MM.1S (cell line): ENCODE measurements around the gene PTPRD.

Experiments used
- EZH2 ChIP-seq: fragments of 300-600 bp; sonication (generic); optimal IDR thresholded peaks from 2 replicates; pipeline ENCODE3; 2017; ENCODE audit warnings: low read depth, mild to moderate bottlenecking, antibody characterized with exemption, low read length, mixed read lengths
- TF ChIP-seq, protein P1 (sequence below): fragments of 300-600 bp; sonication (generic); IDR thresholded peaks from 2 replicates; pipeline ENCODE4 v1.5.1; 2016; ENCODE audit warnings: antibody characterized with exemption, low read length, mixed read lengths

- no peak for TF ChIP-seq EZH2
- TF ChIP-seq, protein P1, sequence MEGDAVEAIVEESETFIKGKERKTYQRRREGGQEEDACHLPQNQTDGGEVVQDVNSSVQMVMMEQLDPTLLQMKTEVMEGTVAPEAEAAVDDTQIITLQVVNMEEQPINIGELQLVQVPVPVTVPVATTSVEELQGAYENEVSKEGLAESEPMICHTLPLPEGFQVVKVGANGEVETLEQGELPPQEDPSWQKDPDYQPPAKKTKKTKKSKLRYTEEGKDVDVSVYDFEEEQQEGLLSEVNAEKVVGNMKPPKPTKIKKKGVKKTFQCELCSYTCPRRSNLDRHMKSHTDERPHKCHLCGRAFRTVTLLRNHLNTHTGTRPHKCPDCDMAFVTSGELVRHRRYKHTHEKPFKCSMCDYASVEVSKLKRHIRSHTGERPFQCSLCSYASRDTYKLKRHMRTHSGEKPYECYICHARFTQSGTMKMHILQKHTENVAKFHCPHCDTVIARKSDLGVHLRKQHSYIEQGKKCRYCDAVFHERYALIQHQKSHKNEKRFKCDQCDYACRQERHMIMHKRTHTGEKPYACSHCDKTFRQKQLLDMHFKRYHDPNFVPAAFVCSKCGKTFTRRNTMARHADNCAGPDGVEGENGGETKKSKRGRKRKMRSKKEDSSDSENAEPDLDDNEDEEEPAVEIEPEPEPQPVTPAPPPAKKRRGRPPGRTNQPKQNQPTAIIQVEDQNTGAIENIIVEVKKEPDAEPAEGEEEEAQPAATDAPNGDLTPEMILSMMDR = no peak
Measured at GRCh38 chr9:8564960-8565359, 2047.8 kb downstream of the PTPRD start.
